Left kidney (tissue), 8 donors: ENCODE measurements around the gene ZNF223. TPM values are rescaled to one million over a fixed set of nuclear protein-coding genes. Genes with fewer than 3 reads are reported as not detected.

ENCODE experiments used
- DNase-seq: peaks from one replicate; pipeline ENCODE4 v3.0.0-alpha.2; 2013
- long read RNA-seq, 8 donors: transcript quantifications; one replicate each; lab custom pipeline, GENCODE V29; 2026
- polyA plus RNA-seq: library from polyadenylated mRNA; unstranded; fragments of 120-200 nt; gene quantifications from one replicate; pipeline ENCODE4 v1.2.1, GENCODE V29; 2013; ENCODE audit not compliant: insufficient read length

The ZNF223 gene
- 18.3 TPM for polyA plus RNA-seq
- long read RNA-seq, donor 1, partial matches to known transcripts = 0 of 2 reads
- long read RNA-seq, donor 1, other reads (novel, unspliced or antisense) = 0 of 2 reads
- long read RNA-seq, donor 2, partial matches to known transcripts = 0 of 2 reads
- long read RNA-seq, donor 2, other reads (novel, unspliced or antisense) = 0 of 2 reads
- long read RNA-seq, donor 3, partial matches to known transcripts = 0 of 5 reads
- long read RNA-seq, donor 3, other reads (novel, unspliced or antisense) = 0 of 5 reads
- long read RNA-seq, donor 4, partial matches to known transcripts = 0 of 1 reads
- long read RNA-seq, donor 4, other reads (novel, unspliced or antisense) = 0 of 1 reads
- long read RNA-seq, donor 5, transcript ZNF223-201 (5 exons, 2,418 nt) = major isoform, 6 of 7 reads
- long read RNA-seq, donor 5, partial matches to known transcripts = 0 of 7 reads
- long read RNA-seq, donor 5, other reads (novel, unspliced or antisense) = 0 of 7 reads
- long read RNA-seq, donor 6, transcript ZNF223-201 (5 exons, 2,418 nt) = major isoform, 7 of 7 reads
- long read RNA-seq, donor 6, partial matches to known transcripts = 0 of 7 reads
- long read RNA-seq, donor 6, other reads (novel, unspliced or antisense) = 0 of 7 reads
- long read RNA-seq, donor 7, partial matches to known transcripts = 0 of 4 reads
- long read RNA-seq, donor 7, other reads (novel, unspliced or antisense) = 0 of 4 reads
- long read RNA-seq, donor 8, partial matches to known transcripts = 0 of 1 reads
- long read RNA-seq, donor 8, other reads (novel, unspliced or antisense) = 0 of 1 reads

DNA sequence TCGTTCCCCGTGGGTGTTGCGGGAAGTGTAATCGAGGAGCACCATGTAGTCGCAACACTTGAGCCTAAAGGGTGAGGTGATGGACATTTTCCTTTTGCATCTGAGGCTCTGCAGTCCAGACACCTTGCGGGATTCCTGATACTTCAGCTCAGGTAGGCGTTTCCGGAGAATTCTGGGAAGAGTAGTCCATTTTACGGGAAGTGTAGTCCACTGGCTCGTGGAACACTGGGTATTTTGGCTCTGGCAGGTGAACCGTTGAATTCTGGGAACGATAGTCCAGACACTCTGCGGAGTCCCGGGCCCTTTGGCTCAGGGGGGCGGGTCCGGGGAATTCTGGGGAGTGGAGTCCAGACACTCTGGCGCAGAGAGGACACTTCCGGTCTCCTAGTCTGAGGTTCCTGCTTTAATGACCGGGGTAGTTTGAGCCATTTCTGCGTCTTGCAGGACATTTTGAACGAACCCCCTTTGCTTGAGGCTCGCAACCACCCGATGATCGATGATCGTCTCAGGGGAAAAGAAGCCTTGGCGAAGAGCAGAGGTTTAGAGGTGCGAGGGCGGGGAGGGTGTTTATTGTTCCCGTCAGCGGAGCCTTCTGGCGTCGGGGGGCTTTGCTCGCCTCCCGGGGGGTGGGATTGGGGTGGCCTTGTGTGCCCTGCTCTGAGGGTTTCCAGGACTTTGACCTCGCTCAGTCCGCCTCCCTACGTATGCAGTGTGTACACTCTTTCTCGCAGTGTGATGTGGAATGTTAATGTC is at the start of gene ZNF223:
ZNF223 (plus strand) TSS at position 387 of the 753 bp plus-strand sequence. CDS start 3,141 bp downstream, outside the sequence.
- peak; percentile 98 for DNase-seq

DNA sequence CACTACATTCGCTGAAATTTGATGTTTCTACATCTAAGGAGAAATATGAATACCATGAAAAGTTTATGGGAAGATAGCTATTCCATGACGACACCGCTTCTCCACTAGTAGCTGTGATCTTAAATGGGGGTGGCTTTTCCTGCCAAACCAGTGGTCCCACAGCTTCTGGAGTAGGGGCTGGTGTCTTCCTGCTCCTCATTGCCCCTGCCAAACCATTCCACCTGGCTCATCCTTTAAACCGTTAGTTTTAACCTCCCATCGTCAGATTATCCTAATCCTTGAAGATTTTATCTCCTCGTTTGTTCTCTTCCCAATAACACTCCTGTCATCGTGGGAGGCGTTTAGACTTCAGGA is 49.6 kb upstream of the ZNF223 start:
- DNase-seq = no peak

DNA sequence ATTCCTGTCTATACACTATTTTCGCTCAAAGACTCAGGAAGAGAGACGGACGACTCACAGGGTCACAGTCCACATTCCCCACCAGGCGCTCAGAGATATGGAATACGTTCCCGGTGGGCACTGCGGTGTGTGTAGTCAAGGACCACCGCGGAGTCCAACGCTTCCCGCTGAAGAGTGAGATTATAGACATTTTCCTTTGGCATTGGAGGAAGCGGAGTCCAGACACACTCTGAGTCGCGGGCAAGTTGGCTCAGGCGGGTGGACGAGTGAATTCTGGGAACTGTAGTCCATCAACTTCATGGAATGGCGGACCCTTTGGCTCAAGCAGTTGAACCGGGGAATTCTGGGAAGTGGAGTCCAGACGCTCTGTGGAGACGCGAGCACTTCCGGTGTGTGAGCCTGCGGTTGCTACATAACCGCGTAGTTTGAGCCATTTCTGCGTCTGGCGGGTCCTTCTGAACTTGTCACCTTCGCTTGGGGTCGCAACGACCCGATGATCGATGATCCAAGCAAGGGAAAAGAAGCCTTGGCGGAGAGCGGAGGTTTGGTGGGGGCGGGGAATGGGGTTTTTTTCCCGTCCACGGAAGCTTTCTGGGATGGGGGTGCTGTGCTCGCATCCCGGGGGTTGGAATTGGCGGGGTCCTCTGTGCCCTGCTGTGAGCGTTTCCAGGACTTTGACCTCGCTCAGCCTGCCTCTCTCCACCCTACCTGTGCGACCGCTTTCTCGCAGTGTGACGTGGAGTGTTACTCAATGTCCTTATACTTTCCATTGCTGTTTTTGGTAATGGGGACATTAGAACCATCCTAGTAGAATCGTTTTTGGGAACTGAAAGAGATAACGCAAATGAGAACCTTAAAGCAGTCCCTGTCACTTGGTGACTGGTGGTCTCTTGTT is 49.0 kb upstream of the ZNF223 start, which contains the start of gene ZNF230:
ZNF230 (plus strand) TSS at position 392 of the 895 bp plus-strand sequence. CDS start 4,122 bp downstream, outside the sequence.
- DNase-seq = peak; percentile 96

DNA sequence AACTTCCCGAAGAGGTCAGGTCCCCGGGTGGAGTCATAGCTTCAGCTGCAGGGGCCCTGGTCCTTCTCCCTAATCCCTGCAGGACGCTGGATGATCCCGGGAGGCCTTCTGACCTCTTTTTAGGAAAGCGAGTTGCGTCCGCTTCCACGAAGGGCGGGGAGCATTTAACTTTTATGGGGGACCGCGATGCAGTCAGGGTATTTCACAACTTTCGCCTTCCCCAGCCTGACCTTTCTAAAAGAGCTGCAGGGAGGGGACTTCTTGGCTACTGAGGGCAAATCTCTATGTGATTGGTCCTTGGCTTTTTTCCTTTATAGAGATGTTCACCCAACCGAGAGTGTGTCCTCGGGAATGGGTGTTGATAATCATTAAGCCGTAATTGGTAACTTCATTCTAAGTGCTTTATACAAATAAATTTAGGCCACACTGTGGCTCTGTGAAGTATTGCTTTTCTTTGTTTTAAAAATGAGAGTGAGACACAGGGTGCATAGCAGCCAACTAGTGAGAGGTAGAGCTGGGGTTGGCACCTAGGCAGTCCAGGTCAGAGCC is 48.3 kb upstream of the ZNF223 start:
- DNase-seq = peak; percentile 4

DNA sequence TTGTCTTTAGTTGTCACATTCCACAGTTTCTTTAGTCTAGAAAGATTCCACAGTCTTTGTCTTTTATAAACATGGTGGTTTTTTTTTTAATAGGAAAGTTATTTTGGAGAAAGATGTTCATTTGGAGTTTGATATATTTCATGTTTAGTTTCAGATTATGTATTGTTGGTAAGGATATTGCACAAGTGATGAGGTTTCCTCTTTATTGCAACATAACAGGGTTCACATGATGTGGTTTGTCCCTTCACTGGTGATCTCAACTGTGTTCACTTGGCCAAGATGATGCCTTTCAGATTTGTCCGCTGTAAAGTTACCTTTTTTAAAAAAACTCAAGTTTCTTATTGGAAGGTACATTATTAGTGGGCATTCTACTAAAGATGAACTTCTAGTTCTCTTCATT is 45.9 kb upstream of the ZNF223 start:
- DNase-seq = no peak

DNA sequence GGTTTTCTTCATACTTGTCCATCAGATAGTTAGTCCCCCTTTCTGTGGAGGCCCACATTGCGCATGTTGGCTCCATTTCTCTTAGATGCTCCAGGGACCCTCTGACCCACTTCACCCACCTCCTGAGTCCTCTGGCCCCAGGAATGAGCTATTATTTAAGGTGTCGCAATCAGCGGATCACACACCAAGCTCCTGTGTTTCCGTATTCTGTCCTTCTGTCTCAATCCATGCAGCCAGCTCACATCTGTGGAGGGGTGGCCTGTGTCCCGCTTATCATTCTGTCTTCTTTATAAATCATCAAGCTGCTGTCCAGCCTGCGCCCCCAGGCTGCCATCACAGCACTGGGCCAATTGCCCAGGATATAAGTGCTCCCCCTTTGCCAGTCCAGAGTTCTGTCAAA is 44.4 kb upstream of the ZNF223 start:
- DNase-seq = no peak

DNA sequence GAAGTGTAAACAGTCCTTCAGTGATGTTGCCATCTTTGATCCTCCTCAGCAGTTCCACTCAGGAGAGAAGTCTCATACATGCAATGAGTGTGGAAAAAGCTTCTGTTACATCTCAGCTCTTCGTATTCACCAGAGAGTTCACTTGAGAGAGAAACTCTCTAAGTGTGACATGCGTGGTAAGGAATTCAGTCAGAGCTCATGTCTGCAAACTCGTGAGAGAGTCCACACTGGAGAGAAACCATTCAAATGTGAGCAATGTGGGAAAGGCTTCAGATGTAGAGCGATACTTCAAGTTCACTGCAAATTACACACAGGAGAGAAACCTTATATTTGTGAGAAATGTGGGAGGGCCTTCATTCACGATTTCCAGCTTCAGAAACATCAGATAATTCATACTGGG is 41.4 kb upstream of the ZNF223 start:
- no peak for DNase-seq

DNA sequence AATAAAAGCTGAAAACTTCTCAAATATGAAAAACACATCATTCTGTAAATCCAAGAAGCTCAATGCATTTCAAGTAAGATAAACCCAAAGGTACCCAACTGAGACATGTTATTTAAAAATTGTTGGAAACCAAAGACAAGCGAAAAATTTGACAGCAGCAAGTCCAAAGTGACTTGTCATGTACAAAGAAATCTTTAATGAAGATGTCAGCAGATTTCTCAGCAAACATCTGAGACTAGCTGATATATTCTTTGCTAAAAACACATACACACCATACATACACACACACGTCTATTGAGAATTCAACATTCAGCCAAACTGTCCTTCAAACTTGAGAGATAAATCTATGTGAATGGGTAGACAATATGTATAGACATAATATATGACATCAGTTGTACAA is 32.3 kb upstream of the ZNF223 start:
- DNase-seq = no peak

DNA sequence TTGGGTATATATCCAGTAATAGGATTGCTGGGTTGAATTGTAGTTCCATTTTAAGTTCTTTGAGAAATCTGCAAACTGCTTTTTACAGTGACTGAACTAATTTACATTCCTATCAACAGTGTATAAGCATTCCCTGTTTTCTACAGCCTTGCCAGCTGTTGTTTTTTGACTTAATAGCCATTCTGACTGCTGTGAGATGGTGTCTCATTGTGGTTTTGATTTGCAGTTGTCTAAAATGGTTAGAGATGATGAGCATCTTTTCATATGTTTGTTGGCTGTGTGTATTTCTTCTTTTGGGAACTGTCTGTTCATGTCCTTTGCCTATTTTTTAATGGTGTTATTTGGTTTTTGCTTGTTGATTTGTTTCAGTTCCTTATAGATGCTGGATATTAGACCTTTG is 30.6 kb upstream of the ZNF223 start:
- DNase-seq = no peak

DNA sequence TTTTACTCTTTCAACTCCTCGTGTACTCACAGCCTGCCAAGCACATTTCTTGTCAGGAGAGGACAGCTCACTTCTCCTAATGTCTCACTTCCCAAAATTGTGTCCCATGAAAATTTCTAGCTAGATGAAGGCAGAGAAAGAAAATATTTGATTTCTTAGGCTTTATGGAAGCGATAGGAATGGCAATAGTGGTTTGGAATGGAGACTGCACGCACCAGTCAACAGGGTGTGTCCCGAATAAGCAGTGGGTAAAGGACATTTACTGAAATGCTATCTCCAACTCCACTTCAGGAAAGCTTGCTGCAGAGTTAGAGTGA is 27.0 kb upstream of the ZNF223 start:
- no peak for DNase-seq

DNA sequence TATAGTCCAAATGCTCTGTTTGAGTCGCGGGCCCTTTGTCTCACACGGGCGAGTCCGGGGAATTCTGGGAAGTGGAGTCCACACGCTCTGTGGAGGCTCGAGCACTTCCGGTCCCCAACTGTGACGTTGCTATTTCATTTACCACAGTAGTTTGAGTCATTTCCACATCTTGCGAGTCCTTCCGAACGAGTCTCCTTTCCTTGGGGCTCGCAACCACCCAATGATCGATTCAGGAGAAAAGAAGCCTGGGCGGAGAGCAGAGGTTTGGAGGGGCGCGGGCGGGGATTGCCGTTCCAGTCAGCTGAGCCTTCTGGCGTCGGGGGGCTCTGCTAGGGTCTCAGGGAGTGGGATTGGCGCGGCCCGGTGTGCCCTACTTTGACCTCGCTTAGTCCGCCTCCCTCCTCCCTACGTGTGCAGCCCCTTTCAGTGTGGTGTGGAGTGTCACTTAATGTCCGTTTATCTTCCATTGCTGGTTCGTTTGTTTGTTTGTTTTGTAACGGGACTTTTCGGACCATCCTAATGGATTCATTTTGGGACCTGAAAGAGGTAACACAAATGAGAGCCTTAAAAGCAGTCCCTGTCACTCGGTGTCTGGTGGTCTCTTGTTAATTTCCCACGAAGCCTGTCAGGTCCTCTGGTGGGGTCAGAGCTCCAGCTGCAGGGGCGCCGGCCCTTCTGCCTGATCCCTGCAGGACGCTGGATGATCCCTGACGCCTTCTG is 26.5 kb upstream of the ZNF223 start, which contains the start of gene ZNF222:
ZNF222 (plus strand) TSS at position 163 of the 720 bp plus-strand sequence; CDS start at position 221, 58 bp downstream.
- DNase-seq = peak; percentile 86

DNA sequence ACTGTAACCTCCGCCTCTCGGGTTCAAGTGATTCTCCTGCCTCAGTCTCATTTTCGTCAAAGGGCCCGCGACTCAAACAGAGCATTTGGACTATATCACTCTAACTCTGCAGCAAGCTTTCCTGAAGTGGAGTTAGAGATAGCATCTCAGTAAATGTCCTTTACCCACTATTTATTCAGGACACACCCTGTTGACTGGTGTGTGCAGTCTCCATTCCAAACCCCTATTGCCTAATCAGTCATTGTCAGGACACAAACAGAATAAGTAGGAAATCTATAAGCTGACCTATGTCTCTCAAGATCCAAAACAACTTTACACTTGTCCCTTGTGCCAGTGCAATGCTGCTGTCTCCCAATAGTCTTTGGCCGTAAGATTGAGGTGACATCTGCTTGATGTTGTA is 25.2 kb upstream of the ZNF223 start:
- no peak for DNase-seq

DNA sequence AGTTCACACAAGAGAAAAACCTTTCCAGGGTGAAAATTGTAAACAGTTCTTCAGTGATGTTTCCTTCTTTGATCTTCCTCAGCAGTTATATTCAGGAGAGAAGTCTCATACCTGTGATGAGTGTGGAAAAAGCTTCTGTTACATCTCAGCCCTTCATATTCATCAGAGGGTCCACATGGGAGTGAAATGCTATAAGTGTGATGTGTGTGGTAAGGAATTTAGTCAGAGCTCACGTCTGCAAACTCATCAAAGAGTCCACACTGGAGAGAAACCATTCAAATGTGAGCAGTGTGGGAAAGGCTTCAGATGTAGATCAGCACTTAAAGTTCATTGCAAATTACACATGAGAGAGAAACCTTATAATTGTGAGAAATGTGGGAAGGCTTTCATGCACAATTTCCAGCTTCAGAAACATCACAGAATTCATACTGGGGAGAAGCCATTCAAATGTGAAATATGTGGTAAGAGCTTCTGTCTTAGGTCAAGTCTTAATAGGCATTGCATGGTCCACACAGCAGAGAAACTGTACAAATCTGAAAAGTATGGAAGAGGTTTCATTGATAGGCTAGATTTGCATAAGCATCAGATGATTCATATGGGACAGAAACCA is 19.7 kb upstream of the ZNF223 start:
- DNase-seq = no peak

DNA sequence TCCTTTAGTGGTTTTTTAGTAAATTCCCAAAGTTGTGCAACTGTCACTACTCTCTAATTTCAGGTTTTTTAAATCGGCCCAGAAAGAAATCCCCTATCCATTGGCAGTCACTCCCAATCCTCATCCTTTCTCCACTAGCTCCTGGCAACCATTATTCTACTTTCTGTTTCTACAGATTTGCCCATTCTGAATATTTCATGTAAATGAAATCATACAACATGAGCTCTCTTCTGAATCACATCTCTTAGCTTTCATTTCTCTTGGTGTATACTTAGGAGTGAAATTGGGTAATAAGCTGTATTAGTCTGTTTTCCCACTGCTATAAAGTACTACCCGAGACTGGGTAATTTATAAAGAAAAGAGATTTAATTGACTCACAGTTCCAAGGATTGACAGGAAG is 9.7 kb upstream of the ZNF223 start:
- DNase-seq = no peak

DNA sequence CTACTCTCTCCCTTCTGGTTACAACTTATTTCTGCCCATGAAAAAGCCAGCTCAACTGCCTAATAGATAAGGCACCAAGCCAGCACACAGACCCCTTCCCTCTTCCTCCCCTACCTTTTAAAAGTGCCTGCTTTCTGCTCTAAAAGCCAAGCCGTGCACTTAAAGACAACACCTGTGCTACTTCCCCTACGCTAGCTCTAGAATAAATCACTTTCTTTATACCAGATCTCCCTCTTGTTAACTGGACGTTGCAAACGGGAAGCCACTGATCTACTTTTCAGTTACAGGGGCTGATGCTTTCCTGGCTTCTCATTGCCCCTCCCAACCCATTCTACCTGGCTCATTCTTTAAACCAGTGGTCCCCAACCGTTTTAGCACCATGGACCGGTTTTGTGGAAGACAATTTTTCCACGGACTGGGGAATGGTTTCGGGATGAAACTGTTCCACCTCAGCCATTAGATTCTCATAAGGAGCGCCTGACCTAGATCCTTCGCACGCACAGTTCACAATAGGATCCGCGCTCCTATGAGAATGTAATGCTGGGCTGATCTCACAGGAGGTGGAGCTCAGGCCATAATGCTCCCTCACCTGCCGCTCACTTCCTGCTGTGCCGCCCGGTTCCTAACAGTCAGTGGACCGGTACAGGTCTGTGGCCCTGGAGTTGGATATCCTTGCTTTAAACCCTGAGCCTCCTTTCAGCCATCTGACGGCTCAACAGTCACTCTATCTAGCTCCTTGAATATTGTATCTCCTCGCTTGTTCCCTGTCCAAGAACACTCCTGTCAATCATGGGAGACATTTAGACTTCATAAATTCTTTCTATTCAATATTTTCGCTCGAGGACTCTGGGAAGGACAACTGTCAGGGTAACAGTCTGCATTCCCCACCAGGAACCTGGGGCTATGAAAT is 841 bp upstream of the ZNF223 start:
- no peak for DNase-seq

DNA sequence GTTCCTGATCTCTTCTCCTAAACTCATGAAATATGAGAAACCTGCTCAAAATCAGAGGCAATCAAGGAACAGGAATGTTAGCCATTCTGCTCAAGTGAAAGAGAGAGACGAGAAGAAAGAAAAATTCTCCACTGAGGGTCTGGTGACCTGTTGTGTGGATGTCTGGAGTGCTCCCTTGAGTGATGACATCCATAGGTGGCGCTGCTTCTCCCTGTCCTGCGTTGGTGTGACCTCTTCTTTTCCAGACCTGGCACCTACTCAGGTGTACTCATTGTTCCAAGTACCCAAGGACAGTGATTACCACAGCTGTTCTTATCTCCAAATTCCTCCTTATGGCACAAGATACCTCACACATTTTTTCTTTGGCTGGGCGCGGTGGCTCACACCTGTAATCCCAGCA is 4.0 kb downstream of the ZNF223 start:
- DNase-seq = no peak

DNA sequence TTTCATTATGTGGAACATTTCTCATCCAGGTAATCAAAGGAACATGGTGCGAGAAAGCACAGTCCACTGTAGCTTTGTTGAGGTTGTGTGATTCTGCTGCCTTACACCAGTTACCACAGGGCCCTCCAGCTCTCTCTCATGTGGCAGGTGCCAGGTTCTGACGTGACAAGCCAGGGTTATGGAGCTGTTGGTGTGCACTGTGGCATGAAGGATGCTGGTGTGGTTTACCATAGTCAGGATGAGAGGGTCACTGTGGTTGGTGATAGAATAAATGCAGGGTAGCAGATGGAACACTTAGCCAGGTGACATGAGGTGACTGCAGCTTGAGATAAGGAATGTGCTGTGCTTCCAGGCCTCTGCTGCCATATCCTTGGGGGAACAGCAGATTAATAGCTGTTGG is 7.4 kb downstream of the ZNF223 start:
- DNase-seq = no peak

DNA sequence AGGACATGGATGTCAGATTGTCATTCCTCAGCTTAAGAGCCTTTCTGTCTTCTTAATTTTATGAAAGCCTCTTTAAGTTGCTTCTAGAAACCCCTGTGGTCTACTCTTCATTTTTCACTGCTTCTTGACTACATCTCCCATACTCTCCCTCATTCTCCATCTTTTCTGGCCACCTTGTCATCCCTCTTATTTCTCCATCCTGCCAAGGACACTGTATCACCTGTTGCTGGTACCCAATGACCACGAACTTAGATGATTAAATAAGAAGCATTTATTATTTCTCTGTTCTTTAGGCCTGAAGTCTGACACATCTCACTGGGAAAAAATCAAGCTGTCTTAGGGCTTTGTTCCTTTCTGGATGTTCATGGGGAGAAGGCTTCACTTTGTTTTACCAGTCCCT is 9.2 kb downstream of the ZNF223 start:
- no peak for DNase-seq

DNA sequence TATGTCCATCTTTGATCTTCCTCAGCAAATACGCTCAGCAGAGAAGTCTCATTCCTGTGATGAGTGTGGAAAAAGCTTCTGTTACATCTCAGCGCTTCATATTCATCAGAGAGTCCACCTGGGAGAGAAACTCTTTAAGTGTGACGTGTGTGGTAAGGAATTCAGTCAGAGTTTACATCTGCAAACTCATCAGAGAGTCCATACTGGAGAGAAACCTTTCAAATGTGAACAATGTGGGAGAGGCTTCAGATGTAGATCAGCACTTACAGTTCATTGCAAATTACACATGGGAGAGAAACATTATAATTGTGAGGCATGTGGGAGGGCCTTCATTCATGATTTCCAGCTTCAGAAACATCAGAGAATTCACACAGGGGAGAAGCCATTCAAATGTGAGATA is 14.5 kb downstream of the ZNF223 start:
- no peak for DNase-seq
